HG03064 (cell line): Measurements from ENCODE around the gene UBXN7.
"Not testable (repeated sequence)": the region's sequence is repeated elsewhere in the genome, so short reads cannot be mapped to it uniquely, and the experiment has no call there.

ENCODE experiments used
- ATAC-seq: cut with Tn5 transposase; IDR thresholded peaks from one replicate; pipeline ENCODE4 v1.9.1; 2021; ENCODE audit warnings: low read depth; ENCODE audit not compliant: unreplicated experiment

UBXN7 gene

DNA sequence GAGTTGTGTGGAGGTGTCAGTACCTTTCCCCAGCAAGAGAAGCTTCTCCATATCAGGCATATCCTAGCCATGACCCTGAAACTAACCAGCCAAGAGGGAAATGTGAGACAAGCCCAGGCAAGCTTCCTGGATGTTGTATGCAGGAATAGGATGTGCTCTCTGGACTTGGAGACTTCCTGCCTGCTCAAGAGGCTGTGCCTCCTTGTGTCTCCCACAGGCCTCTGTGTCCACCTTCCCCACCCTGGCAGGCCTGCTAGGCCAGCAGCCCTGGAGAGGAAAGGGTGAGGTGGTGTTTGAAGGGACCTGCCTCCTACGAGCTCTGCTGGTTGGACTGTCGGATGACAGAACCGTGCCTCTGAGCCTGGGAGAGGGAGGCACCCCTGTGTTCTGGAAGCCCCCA lies 112.1 kb downstream of the UBXN7 start:
- no peak for ATAC-seq

DNA sequence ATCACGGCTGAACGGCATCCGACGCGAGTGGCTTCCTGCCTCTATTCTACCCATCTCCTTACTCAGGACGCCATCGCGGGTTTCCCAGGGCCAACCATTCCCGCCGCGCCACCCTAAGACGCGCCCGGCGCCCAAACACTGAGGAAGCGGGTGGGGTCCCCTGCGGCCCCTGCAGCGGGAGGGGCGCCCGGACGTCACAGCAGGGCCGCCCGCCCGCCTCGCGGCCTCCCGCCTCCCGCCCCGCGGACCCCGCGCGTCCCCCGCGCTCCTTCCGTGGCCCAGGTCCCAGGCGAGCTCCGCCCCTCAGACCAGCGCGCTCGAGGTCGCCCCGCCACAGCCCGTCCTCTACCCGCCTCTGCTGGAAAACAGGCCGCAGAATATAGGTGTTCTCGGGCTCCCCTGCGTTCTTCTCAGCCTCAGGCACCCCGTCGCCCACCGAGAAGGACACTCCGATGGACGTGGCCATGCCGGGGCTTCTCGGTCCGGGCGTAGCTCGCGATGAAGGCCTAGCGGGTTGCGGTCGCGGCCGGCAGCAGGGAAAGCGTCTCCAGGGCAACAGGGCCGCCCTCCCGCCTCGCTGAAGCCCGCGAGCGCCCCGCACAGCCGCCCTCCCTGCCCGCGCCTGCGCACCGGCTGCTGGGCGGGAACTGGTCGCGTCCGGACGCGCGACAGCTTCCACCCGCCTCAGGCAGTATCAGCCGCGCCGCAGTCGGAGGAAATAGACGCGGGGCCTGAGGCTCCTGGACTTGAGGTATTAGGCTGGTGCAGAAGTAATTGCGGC lies 114.3 kb downstream of the UBXN7 start, which contains the start of gene DYNLT2B:
Gene DYNLT2B (minus strand): TSS at position 554 of the 781 bp plus-strand sequence. CDS start 88 bp downstream, at position 466.
- peak; percentile 78 for ATAC-seq

GRCh38 chr3:196316799-196317686 lies 115.2 kb downstream of the UBXN7 start:
- not testable (repeated sequence) for ATAC-seq

DNA sequence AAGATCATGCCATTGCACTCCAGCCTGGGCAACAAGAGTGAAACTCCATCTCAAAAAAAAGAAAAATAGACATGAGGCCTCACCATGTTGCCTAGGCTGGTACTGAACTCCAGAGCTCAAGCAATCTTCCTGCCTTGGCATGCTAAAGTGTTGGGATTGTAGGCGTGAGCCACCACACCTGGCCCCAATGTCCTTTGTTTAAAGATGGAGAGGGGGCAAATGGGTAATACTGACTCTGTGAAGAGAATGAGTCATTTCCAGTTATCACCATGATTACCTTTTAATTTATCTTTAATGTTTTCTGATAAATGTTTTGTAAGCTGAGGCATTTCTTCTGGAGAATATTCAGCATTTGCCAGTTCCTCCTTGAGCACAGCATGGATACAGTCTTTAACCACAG lies 116.4 kb downstream of the UBXN7 start:
- ATAC-seq = no peak

- no peak for ATAC-seq
These were observed 117.6 kb downstream of the UBXN7 start for GRCh38 chr3:196314597-196314996.

DNA sequence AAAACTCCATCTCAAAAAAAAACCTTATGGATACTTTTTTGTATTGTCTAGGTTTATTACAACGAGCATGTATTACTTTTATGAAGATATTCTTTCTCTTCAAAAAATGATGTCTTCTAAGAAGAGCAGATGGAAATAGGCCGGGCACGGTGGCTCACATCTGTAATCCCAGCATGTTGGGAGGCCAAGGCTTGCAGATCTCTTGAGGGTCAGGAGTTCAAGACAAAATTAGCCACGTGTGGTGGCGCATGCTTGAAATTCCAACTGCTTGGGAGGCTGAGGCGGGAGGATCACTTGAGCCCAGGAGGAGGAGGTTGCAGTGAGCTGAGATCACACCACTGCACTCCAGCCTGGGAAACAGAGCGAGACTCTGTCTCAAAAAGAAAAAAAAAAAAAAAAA lies 118.1 kb downstream of the UBXN7 start:
- ATAC-seq = not testable (repeated sequence)

GRCh38 chr3:196302960-196303359 lies 129.3 kb downstream of the UBXN7 start:
- ATAC-seq = not testable (repeated sequence)

GRCh38 chr3:196302551-196302950 lies 129.7 kb downstream of the UBXN7 start:
- ATAC-seq = not testable (repeated sequence)

DNA sequence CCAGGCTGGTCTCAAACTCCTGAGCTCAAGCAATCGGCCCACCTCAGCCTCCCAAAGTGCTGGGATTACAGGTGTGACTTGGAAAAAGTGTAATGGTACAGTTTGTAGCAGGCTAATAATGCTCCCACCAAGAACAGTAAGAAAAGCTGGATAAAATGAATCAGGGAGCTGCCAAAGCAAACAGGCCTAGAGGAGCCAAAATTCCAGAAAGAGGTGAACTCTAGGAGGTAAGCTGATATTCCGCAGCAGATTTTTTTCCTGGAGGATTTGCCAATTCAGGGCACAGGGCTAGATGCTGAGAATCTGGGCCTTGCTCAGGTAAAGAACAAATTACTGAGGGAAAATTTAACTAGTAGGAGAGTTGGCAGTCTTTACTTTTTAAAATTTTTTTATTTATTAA lies 133.7 kb downstream of the UBXN7 start:
- ATAC-seq = no peak
